Measurements from ENCODE around the gene PFKFB2. TPM values are rescaled to one million over a fixed set of nuclear protein-coding genes. Genes with fewer than 3 reads are reported as not detected.

The PFKFB2 gene
- total and polyA plus RNA-seq, 2 donors (not counting 1 experiment from before 2014, with no cell fraction given): 6.5 to 18.2 TPM

- TF ChIP-seq CTCF (IDR thresholded peaks at IDR 0.05) (no peak), EZH2 (IDR thresholded peaks at IDR 0.05; ENCODE audit: borderline replicate concordance, insufficient read depth, low read depth, low read length, poor library complexity, severe bottlenecking) (no peak)
- POLR2A ChIA-PET: interaction anchor here (0.5 kb wide), 1 partner anchor 155 kb away, joined by 3 read pairs; no protein-coding TSS in a partner anchor
- Histone ChIP-seq H3K27me3 (replicated peaks in 1 of 4; ENCODE audit: control extremely low read depth in 1 of 4, control insufficient read depth in 3 of 4, insufficient read depth in 4 of 4, low read length in 3 of 4) (no peaks in the 10 kb centered on the region), H3K4me1 (ENCODE audit: control insufficient read depth in 2 of 2, insufficient read depth in 2 of 2, low read length in 2 of 2) (peaks cover 20 to 23% of the 10 kb centered on the region in 2 donors), H3K4me2 (replicated peaks; ENCODE audit: low read depth, low read length, poor library complexity, severe bottlenecking) (no peak overlapping the region), H3K27ac (ENCODE audit: low read length in 2 of 2) (no peak overlapping the region), H3K9me3 (ENCODE audit: control extremely low read depth in 1 of 3, control insufficient read depth in 2 of 3, insufficient read depth in 1 of 3, low read length in 2 of 3) (peaks cover 0 to 7% (median 0%) of the 10 kb centered on the region in 3 donors), H4K20me1 (ENCODE audit: control insufficient read depth, insufficient read depth, low read length, poor library complexity, severe bottlenecking) (no peaks in the 10 kb centered on the region), H3K36me3 (replicated peaks in 1 of 2; ENCODE audit: control extremely low read depth in 1 of 2, control insufficient read depth in 1 of 2, extremely low read depth in 1 of 2, insufficient read depth in 2 of 2, low read length in 1 of 2) (peaks cover 12 to 51% of the 10 kb centered on the region in 2 experiments), H3K79me2 (ENCODE audit: control insufficient read depth, insufficient read depth, low read length) (no peaks in the 10 kb centered on the region), H2AFZ (ENCODE audit: insufficient read depth, low read depth, low read length, poor library complexity, severe bottlenecking) (no peak overlapping the region), H3K4me3 (ENCODE audit: control extremely low read depth in 1 of 5, extremely low read depth in 1 of 5, insufficient read depth in 1 of 5, low read depth in 2 of 5, low read length in 4 of 5) (no peak overlapping the region), H3K9ac (ENCODE audit: low read length) (no peak overlapping the region)
- CTCF ChIA-PET: interaction anchor here (0.6 to 3.3 kb wide), 4 partner anchors 10 to 1266 kb away, joined by 3 to 9 read pairs (median 3); partner anchors contain the start of gene CR1
- Mint-ChIP-seq H3K4me3 (no peak overlapping the region), H3K4me1 (peaks cover 22% of the 10 kb centered on the region), H3K9me3 (ENCODE audit: insufficient read depth) (no peaks in the 10 kb centered on the region), H3K27me3 (no peaks in the 10 kb centered on the region), H3K27ac (no peak overlapping the region)
- intact Hi-C loops (cut with micrococcal nuclease): no loop called here
- 93% methylated on average over 2 of the region's 3 CpGs for WGBS (ENCODE audit: insufficient coverage)
- ATAC-seq (ENCODE audit: low read depth) (no peak), DNase-seq (no peak)
Measured at GRCh38 chr1:207069061-207069460, 16.0 kb downstream of the PFKFB2 start.

GRCh38 chr1:207069858-207070506 lies 16.9 kb downstream of the PFKFB2 start:
- Histone ChIP-seq H4K20me1 (ENCODE audit: control insufficient read depth, insufficient read depth, low read length, poor library complexity, severe bottlenecking) (no peaks in the 10 kb centered on the region), H3K4me1 (ENCODE audit: control insufficient read depth in 2 of 2, insufficient read depth in 2 of 2, low read length in 2 of 2) (peaks cover 20 to 23% of the 10 kb centered on the region in 2 donors), H3K4me3 (ENCODE audit: control extremely low read depth in 1 of 5, extremely low read depth in 1 of 5, insufficient read depth in 1 of 5, low read depth in 2 of 5, low read length in 4 of 5) (no peak overlapping the region), H3K4me2 (replicated peaks; ENCODE audit: low read depth, low read length, poor library complexity, severe bottlenecking) (peak overlapping the region; percentile 27), H3K9me3 (ENCODE audit: control extremely low read depth in 1 of 3, control insufficient read depth in 2 of 3, insufficient read depth in 1 of 3, low read length in 2 of 3) (peaks cover 0 to 7% (median 0%) of the 10 kb centered on the region in 3 donors), H3K79me2 (ENCODE audit: control insufficient read depth, insufficient read depth, low read length) (no peaks in the 10 kb centered on the region), H2AFZ (ENCODE audit: insufficient read depth, low read depth, low read length, poor library complexity, severe bottlenecking) (no peak overlapping the region), H3K9ac (ENCODE audit: low read length) (no peak overlapping the region), H3K27me3 (replicated peaks in 1 of 4; ENCODE audit: control extremely low read depth in 1 of 4, control insufficient read depth in 3 of 4, insufficient read depth in 4 of 4, low read length in 3 of 4) (no peaks in the 10 kb centered on the region), H3K27ac (ENCODE audit: low read length in 2 of 2) (peak overlapping the region in 1 of 2 donors; percentile 37), H3K36me3 (replicated peaks in 1 of 2; ENCODE audit: control extremely low read depth in 1 of 2, control insufficient read depth in 1 of 2, extremely low read depth in 1 of 2, insufficient read depth in 2 of 2, low read length in 1 of 2) (peaks cover 8 to 43% of the 10 kb centered on the region in 2 experiments)
- Mint-ChIP-seq H3K27me3 (no peaks in the 10 kb centered on the region), H3K9me3 (ENCODE audit: insufficient read depth) (no peaks in the 10 kb centered on the region), H3K4me1 (peaks cover 22% of the 10 kb centered on the region), H3K27ac (peak overlapping the region; percentile 39), H3K4me3 (no peak overlapping the region)
- POLR2A ChIA-PET: no interaction called here
- intact Hi-C loops (cut with micrococcal nuclease): no loop called here
- no peak for TF ChIP-seq EZH2 (IDR thresholded peaks at IDR 0.05; ENCODE audit: borderline replicate concordance, insufficient read depth, low read depth, low read length, poor library complexity, severe bottlenecking)
- no peak for TF ChIP-seq CTCF (IDR thresholded peaks at IDR 0.05)
- ATAC-seq (ENCODE audit: low read depth) (no peak), DNase-seq (peak; percentile 29)
- 78% methylated on average over 5 of the region's 5 CpGs for WGBS (ENCODE audit: insufficient coverage)
- CTCF ChIA-PET: interaction anchor here (1.0 to 4.7 kb wide), 8 partner anchors 9 to 432 kb away, joined by 3 to 23 read pairs (median 8); partner anchors contain the start of gene CR1

All from B cell (primary cell).